GM21367 (cell line): ENCODE data around the gene PCNP.
"Not testable (repeated sequence)": the region's sequence is repeated elsewhere in the genome, so short reads cannot be mapped to it uniquely, and the experiment has no call there.

Source experiments
- ATAC-seq: cut with Tn5 transposase; IDR thresholded peaks from one replicate; pipeline ENCODE4 v1.9.1; 2021; ENCODE audit not compliant: unreplicated experiment

The PCNP gene

DNA sequence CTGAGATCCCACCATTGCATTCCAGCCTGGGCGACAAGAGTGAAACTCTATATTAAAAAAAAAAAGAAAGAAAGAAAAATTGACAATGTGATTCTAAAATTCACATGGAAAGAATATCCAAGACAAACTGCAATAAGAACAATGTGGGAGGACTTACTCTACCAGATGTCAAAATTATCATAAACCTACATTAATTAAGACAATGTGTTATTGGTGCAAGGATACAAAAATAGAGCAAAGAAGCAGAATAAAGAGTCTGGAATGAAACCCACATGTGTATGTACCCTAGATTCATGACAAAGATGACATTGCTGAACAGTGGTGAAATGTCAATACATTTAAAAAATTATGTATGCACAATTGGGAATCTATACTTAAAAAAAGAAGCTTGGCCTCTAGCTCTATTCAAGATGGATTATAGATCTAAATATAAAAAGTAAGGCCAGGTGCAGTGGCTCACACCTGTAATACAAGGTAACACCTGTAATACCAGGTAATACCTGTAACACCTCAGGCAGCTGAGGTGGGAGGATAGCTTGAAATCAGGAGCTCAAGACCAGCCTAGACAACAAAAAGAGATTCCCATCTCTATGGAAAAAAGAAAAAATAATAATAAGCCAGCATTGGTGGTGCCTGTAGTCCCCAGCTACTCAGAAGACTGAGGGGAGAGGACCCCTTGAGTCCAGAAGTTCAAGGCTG is 57.3 kb downstream of the PCNP start:
- ATAC-seq = no peak

- ATAC-seq = not testable (repeated sequence)
These were observed 58.0 kb downstream of the PCNP start for GRCh38 chr3:101631959-101632358.

DNA sequence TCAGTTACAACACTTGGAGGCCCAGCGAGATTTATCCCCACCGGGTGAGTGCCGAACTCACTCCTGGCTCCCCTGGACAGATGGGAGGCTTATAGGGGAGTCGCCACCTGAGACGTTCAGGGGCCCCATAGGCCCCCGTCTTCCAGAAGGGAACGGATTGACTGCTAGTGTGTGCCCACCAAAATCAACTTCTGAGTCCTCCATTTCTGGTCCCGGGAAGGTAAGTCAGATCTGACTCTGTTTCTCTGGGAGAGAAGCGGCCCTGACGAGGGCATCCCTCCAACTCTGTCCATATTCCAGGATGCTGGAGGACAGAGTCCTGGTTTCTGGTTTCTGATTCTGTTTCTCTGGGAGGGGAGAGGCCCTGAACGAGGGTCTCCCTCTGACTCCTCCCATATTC is 58.6 kb downstream of the PCNP start:
- ATAC-seq = no peak

GRCh38 chr3:101633186-101633585 is 59.2 kb downstream of the PCNP start:
- no peak for ATAC-seq

GRCh38 chr3:101634591-101635196 is 60.7 kb downstream of the PCNP start:
- no peak for ATAC-seq

DNA sequence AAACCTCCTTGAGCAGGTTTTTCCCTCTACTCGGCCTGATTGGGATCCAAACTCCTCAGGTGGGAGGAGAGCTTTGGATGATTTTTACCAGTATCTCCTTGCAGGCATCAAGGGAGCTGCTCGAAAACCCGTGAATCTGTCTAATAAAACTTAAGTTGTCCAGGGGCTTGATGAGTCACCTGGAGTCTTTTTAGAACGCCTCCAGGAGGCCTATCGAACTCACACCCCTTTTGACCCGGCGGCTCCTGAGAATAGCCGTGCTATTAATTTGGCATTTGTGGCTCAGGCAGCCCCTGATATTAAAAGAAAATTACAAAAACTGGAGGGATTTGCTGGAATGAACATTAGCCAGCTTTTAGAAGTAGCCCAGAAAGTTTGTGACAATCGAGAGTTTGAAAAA is 61.4 kb downstream of the PCNP start:
- ATAC-seq = no peak

DNA sequence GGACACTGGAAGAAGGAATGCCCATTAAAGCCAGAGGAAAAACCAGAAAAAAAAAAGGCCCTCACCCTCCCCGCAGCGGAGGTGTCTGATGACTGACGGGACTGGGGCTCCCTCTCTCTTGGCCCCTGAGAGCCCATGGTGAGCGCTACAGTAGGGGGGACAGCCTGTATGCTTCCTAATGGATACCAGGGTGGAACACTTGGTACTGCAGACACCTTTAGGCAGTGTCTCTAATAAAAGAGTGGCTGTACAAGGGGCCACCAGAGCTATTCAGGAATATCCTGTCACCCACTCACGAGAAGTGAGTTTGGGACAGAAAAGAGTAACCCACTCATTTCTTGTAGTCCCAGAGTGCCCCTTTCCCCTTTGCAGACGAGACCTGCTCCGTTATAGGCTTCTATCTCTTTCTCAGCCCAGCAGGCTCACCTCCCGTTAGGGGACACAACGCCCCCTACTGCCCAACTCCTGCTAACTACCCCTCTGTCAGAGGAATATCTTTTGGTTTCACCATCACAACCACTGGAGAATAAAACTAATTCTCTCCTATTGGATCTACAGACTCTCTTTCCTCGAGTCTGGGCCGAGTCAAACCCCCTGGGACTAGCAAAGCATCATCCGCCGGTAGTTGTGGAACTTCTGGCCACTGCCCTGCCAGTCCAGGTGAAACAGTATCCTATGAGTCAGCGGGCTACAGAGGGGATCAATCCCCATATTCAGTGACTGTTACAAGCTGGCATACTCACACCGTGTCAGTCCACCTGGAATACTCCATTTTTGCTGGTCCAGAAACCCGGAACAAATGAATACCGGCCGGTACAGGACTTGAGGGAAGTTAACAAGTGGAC is 62.2 kb downstream of the PCNP start:
- peak; percentile 95 for ATAC-seq

- ATAC-seq = no peak
These were observed 63.5 kb downstream of the PCNP start for GRCh38 chr3:101637451-101637850.

DNA sequence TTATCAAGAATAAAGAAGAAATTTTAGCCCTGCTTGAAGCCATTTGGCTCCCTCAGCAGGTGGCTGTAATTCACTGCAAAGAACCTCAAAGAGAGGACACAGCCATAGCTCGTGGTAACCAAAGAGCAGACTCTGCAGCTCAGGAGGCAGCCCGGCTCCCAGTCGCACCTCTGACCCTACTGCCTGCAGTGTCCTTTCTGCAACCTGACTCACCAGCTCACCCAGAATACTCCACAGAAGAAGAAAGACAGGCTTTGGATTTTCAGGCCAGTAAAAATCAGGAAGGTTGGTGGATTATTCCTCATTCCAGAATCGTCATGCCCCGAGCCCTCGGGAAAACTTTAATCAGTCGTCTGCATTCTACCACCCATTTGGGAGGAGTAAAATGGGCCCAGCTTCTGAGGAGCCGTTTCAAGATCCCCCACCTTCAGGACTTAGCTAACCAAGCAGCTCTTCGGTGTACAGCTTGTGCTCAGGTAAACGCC is 64.3 kb downstream of the PCNP start:
- no peak for ATAC-seq

DNA sequence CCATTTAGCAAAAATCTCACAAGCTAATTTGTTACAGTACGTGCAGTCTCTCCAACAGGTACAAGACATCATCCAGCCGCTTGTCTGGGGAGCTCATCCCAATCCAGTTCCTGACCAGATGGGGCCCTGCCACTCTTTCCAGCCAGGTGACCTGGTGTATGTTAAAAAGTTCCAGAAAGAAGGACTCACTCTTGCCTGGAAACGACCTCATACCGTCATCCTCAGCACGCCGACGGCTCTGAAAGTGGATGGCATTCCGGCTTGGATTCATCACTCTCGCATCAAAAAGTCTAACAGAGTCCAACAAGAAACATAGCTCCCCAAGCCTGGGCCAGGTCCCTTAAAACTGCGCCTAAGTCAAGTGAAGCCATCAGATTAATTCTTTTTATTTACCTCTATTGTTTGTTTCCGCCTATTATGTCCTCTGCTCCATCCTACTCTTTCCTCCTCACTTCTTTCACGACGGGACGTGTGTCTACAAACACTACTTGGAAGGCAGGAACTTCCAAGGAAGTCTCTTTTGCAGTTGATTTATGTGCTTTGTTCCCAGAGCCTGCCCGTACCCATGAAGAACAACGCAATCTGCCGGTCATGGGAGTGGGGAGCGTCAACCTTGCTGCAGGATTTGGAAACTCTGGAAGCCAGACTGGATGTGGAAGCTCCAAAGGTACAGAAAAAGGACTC is 65.4 kb downstream of the PCNP start:
- ATAC-seq = no peak

DNA sequence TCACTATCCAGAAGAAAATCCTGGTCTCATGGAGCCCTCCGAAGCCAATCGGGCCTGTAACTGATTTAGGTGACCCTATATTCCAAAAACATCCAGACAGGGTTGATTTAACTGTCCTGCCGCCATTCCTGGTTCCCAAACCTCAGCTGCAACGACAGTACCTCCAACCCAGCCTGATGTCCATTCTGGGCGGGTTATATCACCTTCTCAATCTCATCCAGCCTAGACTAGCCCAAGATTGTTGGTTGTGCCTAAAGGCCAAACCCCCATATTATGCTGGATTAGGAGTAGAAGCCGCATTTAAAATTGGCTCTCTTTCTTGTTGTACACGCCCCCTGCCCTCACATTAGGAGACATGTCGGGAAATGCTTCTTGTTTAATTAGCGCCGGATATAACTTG is 66.3 kb downstream of the PCNP start:
- no peak for ATAC-seq

DNA sequence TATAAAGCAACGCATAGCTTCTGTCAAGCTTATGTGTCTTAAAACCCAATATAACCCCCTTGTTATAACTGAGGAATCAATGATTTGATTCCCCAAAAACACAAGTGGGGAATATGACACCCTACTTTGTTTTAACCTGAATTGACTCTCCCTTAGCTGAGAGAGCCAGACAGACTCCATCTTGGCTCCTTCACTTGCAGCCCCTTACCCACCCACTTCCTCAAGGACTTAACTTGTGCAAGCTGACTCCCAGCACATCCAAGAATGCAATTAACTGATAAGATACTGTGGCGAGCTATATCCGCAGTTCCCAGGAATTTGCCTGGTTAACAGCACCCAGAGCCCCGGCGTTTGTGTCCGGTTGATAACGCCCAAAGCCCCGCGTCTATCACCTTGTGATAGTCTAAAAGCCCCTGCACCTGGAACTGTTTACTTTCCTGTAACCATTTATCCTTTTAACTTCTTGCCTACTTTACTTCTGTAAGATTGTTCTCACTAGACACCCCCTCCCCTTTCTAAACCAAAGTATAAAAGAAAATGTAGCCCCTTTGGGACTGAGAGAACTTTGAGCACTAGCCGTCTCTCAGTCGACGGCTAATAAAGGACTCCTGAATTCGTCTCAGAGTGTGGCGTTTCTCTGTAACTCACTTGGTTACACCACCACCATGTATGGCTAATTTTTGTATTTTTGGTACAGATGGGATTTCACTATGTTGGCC is 67.6 kb downstream of the PCNP start:
- not testable (repeated sequence) for ATAC-seq

GRCh38 chr3:101642441-101642840 is 68.5 kb downstream of the PCNP start:
- no peak for ATAC-seq

GRCh38 chr3:101643009-101643844 is 69.2 kb downstream of the PCNP start:
- no peak for ATAC-seq
